Activated gamma-delta T cell treated with Interleukin-2 at 50 U/mL for 16 hours (primary cell): ENCODE measurements around the gene SOX12.
"Not testable (repeated sequence)": the region's sequence is repeated elsewhere in the genome, so short reads cannot be mapped to it uniquely, and the experiment has no call there.

Experiments used
- DNase-seq: peaks from one replicate; pipeline ENCODE4 v3.0.0-alpha.2; 2020

SOX12 gene

DNA sequence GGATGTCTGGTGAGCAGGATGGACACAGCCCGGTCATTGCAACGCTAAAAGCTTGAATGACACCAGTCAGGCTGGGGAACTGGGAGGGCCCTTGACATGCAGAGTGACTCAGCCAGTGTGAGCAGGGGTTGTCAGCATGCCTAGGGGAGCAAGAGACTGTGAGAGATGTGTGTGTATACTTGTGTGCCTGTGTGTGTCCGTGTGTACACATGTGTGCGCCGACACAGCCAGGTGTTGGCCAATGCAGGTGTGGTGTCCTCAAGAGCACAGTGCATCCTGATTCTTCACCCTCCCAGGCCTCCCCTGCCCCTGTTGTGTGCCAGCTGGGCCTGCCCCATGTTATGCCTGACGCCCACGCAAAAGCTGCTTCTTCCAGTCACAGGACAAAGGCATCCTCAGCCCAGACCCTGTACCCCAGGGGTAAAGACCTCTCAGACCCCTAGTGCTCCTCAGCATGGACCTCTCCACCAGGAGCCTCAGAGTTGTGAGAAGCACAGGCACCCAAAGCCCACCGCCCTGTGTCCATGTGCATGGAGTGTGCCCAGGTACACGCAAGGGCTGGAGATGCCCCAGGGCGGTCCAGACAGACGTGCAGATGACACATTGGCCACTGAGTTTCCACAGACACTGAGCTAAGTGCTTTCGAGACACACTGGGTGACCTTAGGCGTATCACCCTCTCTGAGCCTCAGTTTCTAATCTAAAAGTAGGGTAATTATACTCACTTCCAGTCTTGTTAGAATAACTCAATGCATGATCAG is 38.1 kb downstream of the SOX12 start:
- no peak for DNase-seq

DNA sequence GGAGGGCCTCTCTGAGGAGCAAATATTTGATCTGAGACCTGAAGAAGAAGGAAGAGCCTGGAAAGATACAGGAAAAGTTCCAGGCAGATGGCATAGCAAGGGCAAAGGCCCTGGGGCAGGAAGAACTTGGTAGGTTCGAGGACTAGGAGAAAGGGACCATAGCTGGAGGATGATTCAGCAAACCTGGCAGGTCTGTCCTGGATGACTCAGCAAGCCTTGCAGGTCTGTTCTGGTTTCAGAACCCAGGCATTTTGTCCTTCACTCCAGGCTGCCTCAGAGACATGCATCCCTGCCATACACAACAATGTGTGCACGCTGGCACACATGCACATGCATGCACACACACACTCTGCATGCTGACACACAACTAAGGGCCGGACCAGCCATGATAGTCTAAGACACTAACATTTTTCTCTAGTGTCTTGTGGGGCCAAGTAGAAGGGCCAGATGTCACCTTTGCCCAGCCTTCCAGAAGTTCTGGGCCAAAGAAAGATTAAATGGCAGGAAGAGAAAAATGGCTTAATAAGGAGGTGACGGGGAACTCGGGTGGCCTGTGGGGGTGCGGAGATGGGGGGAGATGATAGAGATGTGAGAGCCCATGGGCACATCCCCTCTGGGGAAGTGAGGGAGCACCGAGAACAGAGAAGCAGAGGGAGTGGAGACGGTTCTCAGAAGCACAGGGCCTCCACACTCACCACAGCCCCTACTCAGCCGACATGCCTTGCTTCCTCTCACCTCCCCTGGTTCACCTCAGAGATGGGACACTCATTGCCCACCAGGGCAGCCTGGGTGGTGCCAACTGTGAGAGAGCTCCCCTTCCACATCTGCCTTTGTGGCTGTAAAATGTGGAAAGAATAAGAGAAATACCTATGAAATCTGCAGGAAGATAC is 39.8 kb downstream of the SOX12 start:
- DNase-seq = no peak

GRCh38 chr20:366041-366718 is 40.8 kb downstream of the SOX12 start:
- DNase-seq = no peak

DNA sequence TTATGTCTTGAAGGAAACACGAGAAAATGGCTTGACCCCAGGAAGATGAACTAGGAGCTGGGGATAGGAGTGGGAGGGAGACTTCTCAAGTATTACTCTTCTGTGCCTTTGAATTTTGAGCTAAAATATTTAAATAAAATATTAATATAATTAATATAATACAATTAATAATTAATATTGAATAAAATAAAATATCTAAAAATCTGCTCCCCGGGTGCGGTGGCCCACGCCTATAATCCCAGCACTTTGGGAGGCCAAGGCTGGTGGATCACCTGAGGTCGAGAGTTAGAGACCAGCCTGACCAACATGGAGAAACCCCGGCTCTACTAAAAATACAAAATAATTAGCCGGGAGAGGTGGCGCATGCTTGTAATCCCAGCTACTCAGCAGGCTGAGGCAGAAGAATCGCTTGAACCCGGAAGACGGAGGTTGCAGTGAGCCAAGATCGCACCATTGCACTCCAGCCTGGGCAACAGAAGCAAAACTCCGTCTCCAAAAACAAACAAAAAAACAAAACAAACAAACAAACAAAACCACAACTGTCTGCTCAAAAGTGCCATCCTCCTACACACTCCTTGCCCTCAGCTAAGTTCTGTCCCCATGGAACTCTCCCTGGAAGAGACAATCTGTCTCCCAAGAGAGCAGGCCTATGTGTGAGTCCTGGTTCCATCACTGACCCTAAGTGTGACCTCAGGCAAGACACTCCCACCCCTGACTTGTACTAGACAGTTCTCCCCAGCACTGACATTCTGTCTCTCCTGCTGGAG is 41.5 kb downstream of the SOX12 start:
- DNase-seq = no peak

DNA sequence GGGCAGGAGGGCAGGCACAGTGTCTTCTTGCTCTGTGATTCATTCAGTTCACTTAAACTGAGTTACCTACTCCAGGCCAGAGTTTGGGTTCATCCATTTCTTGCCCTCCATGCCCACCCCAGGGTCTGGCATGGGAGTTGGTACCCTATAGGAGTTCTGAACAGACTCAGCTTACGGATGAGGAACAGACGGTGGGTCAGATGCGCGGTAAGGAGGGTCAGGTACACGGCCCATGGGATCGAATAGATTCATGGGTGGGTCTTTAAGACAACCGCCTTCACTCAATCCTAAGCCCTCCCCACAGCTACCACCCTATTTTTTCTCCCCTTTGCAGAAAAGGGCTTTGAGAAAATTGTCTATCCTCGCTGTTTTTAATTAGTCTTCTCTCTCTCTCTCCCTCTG is 42.1 kb downstream of the SOX12 start:
- no peak for DNase-seq

- no peak for DNase-seq
Measured at GRCh38 chr20:368915-369314, 43.6 kb downstream of the SOX12 start.

DNA sequence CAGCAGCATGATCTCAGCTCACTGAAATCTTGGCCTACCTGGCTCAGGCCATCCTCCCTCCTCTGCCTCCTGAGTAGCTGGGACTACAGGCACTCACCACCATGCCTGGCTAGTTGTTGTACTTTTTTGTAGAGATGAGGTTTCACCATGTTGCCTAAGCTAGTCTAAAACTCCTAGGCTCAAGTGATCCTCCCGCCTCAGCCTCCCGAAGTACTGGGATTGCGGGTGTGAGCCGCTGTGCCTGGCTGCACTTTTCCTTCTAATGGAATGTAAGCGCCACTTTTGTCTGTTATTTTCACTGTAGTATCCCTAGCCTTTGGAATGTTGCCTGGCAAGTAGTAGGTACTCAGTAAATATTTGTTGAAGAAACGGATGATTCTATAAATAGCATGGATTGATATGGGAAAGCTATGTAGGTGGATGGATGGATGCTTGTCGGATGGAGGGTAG is 44.8 kb downstream of the SOX12 start:
- no peak for DNase-seq

- no peak for DNase-seq
Measured at GRCh38 chr20:370977-371754, 45.8 kb downstream of the SOX12 start.

GRCh38 chr20:371755-372542 is 46.6 kb downstream of the SOX12 start:
- DNase-seq = no peak

- not testable (repeated sequence) for DNase-seq
Measured at GRCh38 chr20:372543-373082, 47.3 kb downstream of the SOX12 start.

DNA sequence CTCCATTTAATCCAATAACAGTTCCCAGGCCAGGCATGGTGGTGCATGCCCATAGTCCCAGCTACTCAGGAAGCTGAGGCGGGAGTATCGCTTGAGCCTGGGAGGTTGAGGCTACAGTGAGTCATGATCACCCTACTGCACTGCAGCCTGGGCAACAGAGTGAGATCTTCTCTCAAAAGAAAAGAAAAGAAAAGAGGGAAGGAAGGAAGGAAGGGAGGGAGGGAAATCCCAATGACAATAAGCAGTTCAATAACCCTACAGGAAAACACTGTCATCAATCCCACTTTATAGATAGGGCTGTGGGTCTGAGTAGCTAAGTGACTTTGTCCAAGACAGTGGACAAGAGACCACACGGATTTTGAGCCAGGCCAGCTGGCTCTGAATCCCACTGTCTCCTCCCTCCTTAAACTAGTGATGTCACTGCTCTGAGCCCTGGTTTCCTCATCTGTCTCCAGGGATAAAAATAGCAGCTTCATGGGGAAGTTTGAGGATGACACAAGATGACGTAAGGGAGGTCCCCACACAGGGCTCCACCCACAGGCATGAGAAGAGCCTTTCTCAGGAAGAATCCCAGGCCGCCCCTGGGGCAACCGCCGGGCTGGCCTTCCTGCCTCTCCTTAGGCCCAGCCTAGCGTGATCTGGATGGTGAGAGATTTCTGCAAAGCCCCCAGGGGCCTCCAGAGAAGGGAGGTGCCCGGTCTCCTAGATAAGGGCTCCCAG is 48.0 kb downstream of the SOX12 start:
- no peak for DNase-seq

GRCh38 chr20:375265-375889 is 50.0 kb downstream of the SOX12 start:
- DNase-seq = no peak

GRCh38 chr20:376089-376488 is 50.7 kb downstream of the SOX12 start:
- DNase-seq = no peak

GRCh38 chr20:376750-377149 is 51.4 kb downstream of the SOX12 start:
- DNase-seq = no peak

DNA sequence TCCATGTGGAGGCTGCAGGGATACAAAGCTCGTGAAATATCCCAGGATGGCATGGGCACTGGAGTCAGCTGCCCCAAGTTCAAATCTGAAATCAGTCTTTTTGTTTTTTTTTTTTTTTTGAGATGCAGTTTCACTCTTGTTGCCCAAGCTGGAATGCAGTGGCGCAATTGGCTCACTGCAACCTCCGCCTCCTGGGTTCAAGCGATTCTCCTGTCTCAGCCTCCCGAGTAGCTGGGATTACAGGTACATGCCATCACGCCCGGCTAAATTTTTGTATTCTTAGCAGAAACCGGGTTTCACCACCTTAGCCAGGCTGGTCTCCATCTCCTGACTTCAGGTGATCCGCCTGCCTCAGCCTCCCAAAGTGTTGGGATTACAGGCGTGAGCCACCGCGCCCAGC is 52.2 kb downstream of the SOX12 start:
- DNase-seq = not testable (repeated sequence)

DNA sequence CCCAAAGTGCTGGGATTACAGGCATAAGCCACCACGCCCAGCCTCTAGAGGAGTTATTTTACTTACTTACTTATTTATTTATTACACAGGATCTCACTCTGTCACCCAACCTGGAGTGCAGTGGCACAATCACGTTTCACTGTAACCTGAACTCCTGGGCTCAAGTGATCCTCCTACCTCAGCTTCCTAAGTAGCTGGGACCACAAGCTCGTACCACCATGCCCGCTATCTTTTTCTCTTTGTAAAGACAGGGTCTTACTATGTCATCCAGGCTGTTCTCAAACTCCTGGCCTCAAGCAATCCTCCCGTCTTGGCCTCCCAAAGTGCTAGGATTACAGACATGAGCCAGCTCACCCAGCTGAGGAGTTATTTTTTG is 53.6 kb downstream of the SOX12 start:
- DNase-seq = no peak
